HEK293 (cell line): Measurements from ENCODE around the gene PCDHA11.
"Not testable (repeated sequence)": the region's sequence is repeated elsewhere in the genome, so short reads cannot be mapped to it uniquely, and the experiment has no call there.

Source experiments
- CTCF ChIA-PET: fragments of 350-600 bp; formaldehyde crosslinking; extraction: SDS; loops from one replicate; lab custom pipeline; 2021; ENCODE audit warnings: antibody characterized with exemption; lab: Yijun Ruan, JAX
- POLR2A ChIA-PET: fragments of 300-600 bp; formaldehyde crosslinking; extraction: SDS; loops from one replicate; lab custom pipeline; 2020; ENCODE audit warnings: antibody characterized with exemption, inconsistent platforms; lab: Yijun Ruan, JAX
- H3K27ac ChIP-seq: fragments of 200-500 bp; sonication (Bioruptor generic); 2 replicates; pipeline ENCODE4 v1.5.1; 2014; ENCODE audit warnings: low read depth, low read length, control low read depth, inconsistent platforms; ENCODE audit errors: extremely low read depth
- H3K36me3 ChIP-seq, 2 experiments: fragments of 200-500 bp in 1 of 2; sonication (Bioruptor generic) in 1 of 2; 1 replicate in 1 of 2; 2 replicates in 1 of 2; pipeline ENCODE4 v1.5.1; 2014 to 2017; ENCODE audit warnings: inconsistent platforms in 2 of 2, low read length in 2 of 2; ENCODE audit not compliant: control insufficient read depth in 2 of 2, insufficient read depth in 1 of 2
- H3K4me1 ChIP-seq: fragments of 200-500 bp; sonication (Bioruptor generic); 2 replicates; pipeline ENCODE4 v1.5.1; 2014; ENCODE audit warnings: mild to moderate bottlenecking, low read length, inconsistent platforms; ENCODE audit not compliant: control insufficient read depth, insufficient read depth
- H3K4me3 ChIP-seq: 2 replicates; pipeline ENCODE4 v1.5.1; 2011; ENCODE audit warnings: low read depth, mild to moderate bottlenecking, control low read depth, low read length, moderate library complexity
- H3K9me3 ChIP-seq: fragments of 200-500 bp; sonication (Bioruptor generic); 2 replicates; pipeline ENCODE4 v1.5.1; 2014; ENCODE audit warnings: low read depth, low read length, inconsistent platforms; ENCODE audit not compliant: control insufficient read depth, insufficient read depth
- EGR2 ChIP-seq: fragments of 450-650 bp; formaldehyde crosslinking; IDR thresholded peaks from 2 replicates; pipeline ENCODE4 v1.5.1; 2016; ENCODE audit warnings: low read depth, missing biosample characterization, missing genetic modification characterization
- GLIS1 ChIP-seq: fragments of 450-650 bp; formaldehyde crosslinking; IDR thresholded peaks from 2 replicates; pipeline ENCODE4 v1.5.1; 2016; ENCODE audit warnings: missing biosample characterization, missing genetic modification characterization
- KLF8 ChIP-seq: fragments of 450-650 bp; formaldehyde crosslinking; IDR thresholded peaks from 2 replicates; pipeline ENCODE4 v1.5.1; 2016; ENCODE audit warnings: missing biosample characterization, missing genetic modification characterization
- REPIN1 ChIP-seq: fragments of 450-650 bp; formaldehyde crosslinking; IDR thresholded peaks from 2 replicates; pipeline ENCODE4 v1.5.1; 2017; ENCODE audit warnings: missing biosample characterization, missing genetic modification characterization, low read depth
- TRIM28 ChIP-seq: IDR thresholded peaks from 2 replicates; pipeline ENCODE4 v1.6.1; 2011; ENCODE audit warnings: low read length, control low read depth, borderline replicate concordance
- ZFHX2 ChIP-seq: fragments of 450-650 bp; formaldehyde crosslinking; conservative IDR thresholded peaks from 2 replicates; pipeline ENCODE4 v1.5.1; 2016; ENCODE audit warnings: missing biosample characterization, missing genetic modification characterization
- ZIC2 ChIP-seq: fragments of 450-650 bp; formaldehyde crosslinking; IDR thresholded peaks from 2 replicates; pipeline ENCODE4 v1.5.1; 2016; ENCODE audit warnings: missing biosample characterization, missing genetic modification characterization
- ZNF133 ChIP-seq: fragments of 450-650 bp; formaldehyde crosslinking; IDR thresholded peaks from 2 replicates; pipeline ENCODE4 v1.5.1; 2016; ENCODE audit warnings: missing biosample characterization, missing genetic modification characterization
- ZNF2 ChIP-seq: fragments of 450-650 bp; formaldehyde crosslinking; IDR thresholded peaks from 2 replicates; pipeline ENCODE4 v1.5.1; 2016; ENCODE audit warnings: missing biosample characterization, missing genetic modification characterization
- ZNF239 ChIP-seq: fragments of 450-650 bp; formaldehyde crosslinking; IDR thresholded peaks from 2 replicates; pipeline ENCODE4 v1.5.1; 2016; ENCODE audit warnings: missing biosample characterization, missing genetic modification characterization
- ZNF266 ChIP-seq: fragments of 450-650 bp; formaldehyde crosslinking; IDR thresholded peaks from 2 replicates; pipeline ENCODE4 v1.5.1; 2016; ENCODE audit warnings: missing biosample characterization, missing genetic modification characterization, low read depth
- ZNF341 ChIP-seq: fragments of 450-650 bp; formaldehyde crosslinking; IDR thresholded peaks from 2 replicates; pipeline ENCODE4; 2016; ENCODE audit warnings: low read depth, missing biosample characterization, missing genetic modification characterization
- ZNF473 ChIP-seq: fragments of 450-650 bp; formaldehyde crosslinking; IDR thresholded peaks from 2 replicates; pipeline ENCODE4 v1.5.1; 2017; ENCODE audit warnings: missing biosample characterization, missing genetic modification characterization
- ZNF48 ChIP-seq: fragments of 450-650 bp; formaldehyde crosslinking; IDR thresholded peaks from 2 replicates; pipeline ENCODE4 v1.5.1; 2016; ENCODE audit warnings: missing biosample characterization, missing genetic modification characterization
- ZNF658 ChIP-seq: fragments of 450-650 bp; formaldehyde crosslinking; IDR thresholded peaks from 2 replicates; pipeline ENCODE4; 2016; ENCODE audit warnings: missing biosample characterization, missing genetic modification characterization
- ZNF768 ChIP-seq: fragments of 450-650 bp; formaldehyde crosslinking; IDR thresholded peaks from 2 replicates; pipeline ENCODE4 v1.5.1; 2018; ENCODE audit warnings: missing biosample characterization, mild to moderate bottlenecking, missing genetic modification characterization
- ZXDB ChIP-seq: fragments of 450-650 bp; formaldehyde crosslinking; IDR thresholded peaks from 2 replicates; pipeline ENCODE4 v1.5.1; 2016; ENCODE audit warnings: missing biosample characterization, missing genetic modification characterization
- TF ChIP-seq, protein P1 (sequence below): fragments of 450-650 bp; formaldehyde crosslinking; IDR thresholded peaks from 2 replicates; pipeline ENCODE4 v1.5.1; 2016; ENCODE audit warnings: missing biosample characterization, missing genetic modification characterization
- TF ChIP-seq, protein P2 (sequence below): fragments of 450-650 bp; formaldehyde crosslinking; IDR thresholded peaks from 2 replicates; pipeline ENCODE4 v1.5.1; 2017; ENCODE audit warnings: missing biosample characterization, missing genetic modification characterization
- TF ChIP-seq, protein P3 (sequence below): fragments of 450-650 bp; formaldehyde crosslinking; IDR thresholded peaks from 2 replicates; pipeline ENCODE4 v1.5.1; 2016; ENCODE audit warnings: missing biosample characterization, missing genetic modification characterization
- TF ChIP-seq, protein P4 (sequence below): IDR thresholded peaks from 2 replicates; pipeline ENCODE4 v1.6.1; 2011; ENCODE audit warnings: mild to moderate bottlenecking, low read depth, low read length, borderline replicate concordance
- TF ChIP-seq, protein P5 (sequence below): fragments of 450-650 bp; formaldehyde crosslinking; IDR thresholded peaks from 2 replicates; pipeline ENCODE4 v1.5.1; 2016; ENCODE audit warnings: missing biosample characterization, missing genetic modification characterization

The PCDHA11 gene

DNA sequence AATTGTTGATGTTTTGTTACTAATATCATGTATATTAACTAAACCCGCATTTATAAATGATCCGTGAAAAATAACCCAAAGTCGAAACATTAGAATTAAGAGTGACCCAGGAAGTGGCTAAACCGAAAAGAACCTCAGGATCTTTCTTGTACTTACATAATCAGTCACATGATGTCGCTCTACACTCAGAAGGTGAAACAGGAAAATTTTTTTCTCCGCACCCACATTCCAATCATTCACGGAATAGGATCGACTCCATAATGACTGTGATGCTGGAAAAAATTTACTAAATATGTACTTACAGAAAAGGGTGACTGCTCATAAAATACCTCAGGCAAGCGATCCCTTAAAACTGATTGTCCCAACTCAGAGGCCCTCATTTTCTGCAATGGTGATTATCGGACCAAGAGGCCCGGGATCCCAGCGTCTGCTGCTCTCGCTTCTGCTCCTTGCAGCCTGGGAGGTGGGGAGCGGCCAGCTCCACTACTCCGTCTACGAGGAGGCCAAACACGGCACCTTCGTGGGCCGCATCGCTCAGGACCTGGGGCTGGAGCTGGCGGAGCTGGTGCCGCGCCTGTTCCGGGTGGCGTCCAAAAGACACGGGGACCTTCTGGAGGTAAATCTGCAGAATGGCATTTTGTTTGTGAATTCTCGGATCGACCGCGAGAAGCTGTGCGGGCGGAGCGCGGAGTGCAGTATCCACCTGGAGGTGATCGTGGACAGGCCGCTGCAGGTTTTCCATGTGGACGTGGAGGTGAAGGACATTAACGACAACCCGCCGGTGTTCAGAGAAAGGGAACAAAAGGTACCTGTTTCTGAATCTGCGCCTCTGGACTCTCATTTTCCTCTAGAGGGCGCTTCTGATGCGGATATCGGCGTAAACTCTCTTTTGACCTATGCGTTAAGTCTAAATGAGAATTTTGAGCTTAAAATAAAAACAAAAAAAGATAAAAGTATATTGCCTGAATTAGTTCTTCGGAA is 6.6 kb downstream of the PCDHA11 start, which contains the start of gene PCDHA12 (continued):
- TF ChIP-seq ZNF239 (tag by site-specific recombination) (no peak), ZNF266 (no peak), ZNF2 (tag by site-specific recombination) (no peak), ZNF133 (tag by site-specific recombination) (no peak), ZXDB (tag by site-specific recombination) (no peak), KLF8 (tag by site-specific recombination) (no peak), ZIC2 (tag by site-specific recombination) (no peak)
- TF ChIP-seq, protein P1, sequence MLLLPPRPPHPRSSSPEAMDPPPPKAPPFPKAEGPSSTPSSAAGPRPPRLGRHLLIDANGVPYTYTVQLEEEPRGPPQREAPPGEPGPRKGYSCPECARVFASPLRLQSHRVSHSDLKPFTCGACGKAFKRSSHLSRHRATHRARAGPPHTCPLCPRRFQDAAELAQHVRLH: no peak

DNA sequence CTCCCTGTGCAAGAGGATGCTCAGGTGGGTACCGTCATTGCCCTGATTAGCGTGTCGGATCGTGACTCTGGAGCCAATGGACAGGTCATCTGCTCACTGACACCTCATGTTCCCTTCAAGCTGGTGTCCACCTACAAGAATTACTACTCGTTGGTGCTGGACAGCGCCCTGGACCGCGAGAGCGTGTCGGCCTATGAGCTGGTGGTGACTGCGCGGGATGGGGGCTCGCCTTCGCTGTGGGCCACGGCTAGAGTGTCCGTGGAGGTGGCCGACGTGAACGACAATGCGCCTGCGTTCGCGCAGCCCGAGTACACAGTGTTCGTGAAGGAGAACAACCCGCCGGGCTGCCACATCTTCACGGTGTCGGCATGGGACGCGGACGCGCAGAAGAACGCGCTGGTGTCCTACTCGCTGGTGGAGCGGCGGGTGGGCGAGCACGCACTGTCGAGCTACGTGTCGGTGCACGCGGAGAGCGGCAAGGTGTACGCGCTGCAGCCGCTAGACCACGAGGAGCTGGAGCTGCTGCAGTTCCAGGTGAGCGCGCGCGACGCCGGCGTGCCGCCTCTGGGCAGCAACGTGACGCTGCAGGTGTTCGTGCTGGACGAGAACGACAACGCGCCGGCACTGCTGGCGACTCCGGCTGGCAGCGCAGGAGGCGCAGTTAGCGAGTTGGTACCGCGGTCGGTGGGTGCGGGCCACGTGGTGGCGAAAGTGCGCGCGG is 7.9 kb downstream of the PCDHA11 start:
- POLR2A ChIA-PET: not testable (repeated sequence)

DNA sequence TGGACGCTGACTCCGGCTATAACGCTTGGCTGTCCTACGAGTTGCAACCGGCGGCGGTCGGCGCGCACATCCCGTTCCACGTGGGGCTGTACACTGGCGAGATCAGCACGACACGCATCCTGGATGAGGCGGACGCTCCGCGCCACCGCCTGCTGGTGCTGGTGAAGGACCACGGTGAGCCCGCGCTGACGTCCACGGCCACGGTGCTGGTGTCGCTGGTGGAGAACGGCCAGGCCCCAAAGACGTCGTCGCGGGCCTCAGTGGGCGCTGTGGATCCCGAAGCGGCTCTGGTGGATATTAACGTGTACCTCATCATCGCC is 8.5 kb downstream of the PCDHA11 start:
- no peak overlapping the region for H3K27ac ChIP-seq
- no peaks in the 10 kb centered on the region for H3K9me3 ChIP-seq
- no peak overlapping the region for H3K4me3 ChIP-seq
- no peaks in the 10 kb centered on the region for H3K4me1 ChIP-seq
- no peaks in the 10 kb centered on the region for H3K36me3 ChIP-seq
- POLR2A ChIA-PET: no interaction called here
- CTCF ChIA-PET: no interaction called here
- TF ChIP-seq, protein P2, sequence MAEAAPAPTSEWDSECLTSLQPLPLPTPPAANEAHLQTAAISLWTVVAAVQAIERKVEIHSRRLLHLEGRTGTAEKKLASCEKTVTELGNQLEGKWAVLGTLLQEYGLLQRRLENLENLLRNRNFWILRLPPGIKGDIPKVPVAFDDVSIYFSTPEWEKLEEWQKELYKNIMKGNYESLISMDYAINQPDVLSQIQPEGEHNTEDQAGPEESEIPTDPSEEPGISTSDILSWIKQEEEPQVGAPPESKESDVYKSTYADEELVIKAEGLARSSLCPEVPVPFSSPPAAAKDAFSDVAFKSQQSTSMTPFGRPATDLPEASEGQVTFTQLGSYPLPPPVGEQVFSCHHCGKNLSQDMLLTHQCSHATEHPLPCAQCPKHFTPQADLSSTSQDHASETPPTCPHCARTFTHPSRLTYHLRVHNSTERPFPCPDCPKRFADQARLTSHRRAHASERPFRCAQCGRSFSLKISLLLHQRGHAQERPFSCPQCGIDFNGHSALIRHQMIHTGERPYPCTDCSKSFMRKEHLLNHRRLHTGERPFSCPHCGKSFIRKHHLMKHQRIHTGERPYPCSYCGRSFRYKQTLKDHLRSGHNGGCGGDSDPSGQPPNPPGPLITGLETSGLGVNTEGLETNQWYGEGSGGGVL (tag by site-specific recombination): no peak
- TF ChIP-seq, protein P3, sequence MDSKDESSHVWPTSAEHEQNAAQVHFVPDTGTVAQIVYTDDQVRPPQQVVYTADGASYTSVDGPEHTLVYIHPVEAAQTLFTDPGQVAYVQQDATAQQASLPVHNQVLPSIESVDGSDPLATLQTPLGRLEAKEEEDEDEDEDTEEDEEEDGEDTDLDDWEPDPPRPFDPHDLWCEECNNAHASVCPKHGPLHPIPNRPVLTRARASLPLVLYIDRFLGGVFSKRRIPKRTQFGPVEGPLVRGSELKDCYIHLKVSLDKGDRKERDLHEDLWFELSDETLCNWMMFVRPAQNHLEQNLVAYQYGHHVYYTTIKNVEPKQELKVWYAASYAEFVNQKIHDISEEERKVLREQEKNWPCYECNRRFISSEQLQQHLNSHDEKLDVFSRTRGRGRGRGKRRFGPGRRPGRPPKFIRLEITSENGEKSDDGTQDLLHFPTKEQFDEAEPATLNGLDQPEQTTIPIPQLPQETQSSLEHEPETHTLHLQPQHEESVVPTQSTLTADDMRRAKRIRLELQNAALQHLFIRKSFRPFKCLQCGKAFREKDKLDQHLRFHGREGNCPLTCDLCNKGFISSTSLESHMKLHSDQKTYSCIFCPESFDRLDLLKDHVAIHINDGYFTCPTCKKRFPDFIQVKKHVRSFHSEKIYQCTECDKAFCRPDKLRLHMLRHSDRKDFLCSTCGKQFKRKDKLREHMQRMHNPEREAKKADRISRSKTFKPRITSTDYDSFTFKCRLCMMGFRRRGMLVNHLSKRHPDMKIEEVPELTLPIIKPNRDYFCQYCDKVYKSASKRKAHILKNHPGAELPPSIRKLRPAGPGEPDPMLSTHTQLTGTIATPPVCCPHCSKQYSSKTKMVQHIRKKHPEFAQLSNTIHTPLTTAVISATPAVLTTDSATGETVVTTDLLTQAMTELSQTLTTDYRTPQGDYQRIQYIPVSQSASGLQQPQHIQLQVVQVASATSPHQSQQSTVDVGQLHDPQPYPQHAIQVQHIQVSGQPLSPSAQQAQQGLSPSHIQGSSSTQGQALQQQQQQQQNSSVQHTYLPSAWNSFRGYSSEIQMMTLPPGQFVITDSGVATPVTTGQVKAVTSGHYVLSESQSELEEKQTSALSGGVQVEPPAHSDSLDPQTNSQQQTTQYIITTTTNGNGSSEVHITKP: no peak
- no peak for TF ChIP-seq ZFHX2 (tag by site-specific recombination)
- TF ChIP-seq, protein P4, sequence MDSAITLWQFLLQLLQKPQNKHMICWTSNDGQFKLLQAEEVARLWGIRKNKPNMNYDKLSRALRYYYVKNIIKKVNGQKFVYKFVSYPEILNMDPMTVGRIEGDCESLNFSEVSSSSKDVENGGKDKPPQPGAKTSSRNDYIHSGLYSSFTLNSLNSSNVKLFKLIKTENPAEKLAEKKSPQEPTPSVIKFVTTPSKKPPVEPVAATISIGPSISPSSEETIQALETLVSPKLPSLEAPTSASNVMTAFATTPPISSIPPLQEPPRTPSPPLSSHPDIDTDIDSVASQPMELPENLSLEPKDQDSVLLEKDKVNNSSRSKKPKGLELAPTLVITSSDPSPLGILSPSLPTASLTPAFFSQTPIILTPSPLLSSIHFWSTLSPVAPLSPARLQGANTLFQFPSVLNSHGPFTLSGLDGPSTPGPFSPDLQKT: no peak
- TF ChIP-seq REPIN1 (tag by site-specific recombination): no peak
- TF ChIP-seq ZNF473 (tag by site-specific recombination): no peak
- TF ChIP-seq TRIM28: no peak
- no peak for TF ChIP-seq ZXDB (tag by site-specific recombination)
- TF ChIP-seq, protein P5, sequence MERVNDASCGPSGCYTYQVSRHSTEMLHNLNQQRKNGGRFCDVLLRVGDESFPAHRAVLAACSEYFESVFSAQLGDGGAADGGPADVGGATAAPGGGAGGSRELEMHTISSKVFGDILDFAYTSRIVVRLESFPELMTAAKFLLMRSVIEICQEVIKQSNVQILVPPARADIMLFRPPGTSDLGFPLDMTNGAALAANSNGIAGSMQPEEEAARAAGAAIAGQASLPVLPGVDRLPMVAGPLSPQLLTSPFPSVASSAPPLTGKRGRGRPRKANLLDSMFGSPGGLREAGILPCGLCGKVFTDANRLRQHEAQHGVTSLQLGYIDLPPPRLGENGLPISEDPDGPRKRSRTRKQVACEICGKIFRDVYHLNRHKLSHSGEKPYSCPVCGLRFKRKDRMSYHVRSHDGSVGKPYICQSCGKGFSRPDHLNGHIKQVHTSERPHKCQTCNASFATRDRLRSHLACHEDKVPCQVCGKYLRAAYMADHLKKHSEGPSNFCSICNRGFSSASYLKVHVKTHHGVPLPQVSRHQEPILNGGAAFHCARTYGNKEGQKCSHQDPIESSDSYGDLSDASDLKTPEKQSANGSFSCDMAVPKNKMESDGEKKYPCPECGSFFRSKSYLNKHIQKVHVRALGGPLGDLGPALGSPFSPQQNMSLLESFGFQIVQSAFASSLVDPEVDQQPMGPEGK (tag by site-specific recombination): no peak
- TF ChIP-seq EGR2: no peak
- TF ChIP-seq ZNF768: no peak
- no peak for TF ChIP-seq ZNF658 (tag by site-specific recombination)
- TF ChIP-seq ZNF341: no peak
- TF ChIP-seq GLIS1 (tag by site-specific recombination): no peak
- no peak for TF ChIP-seq ZNF48

More for the DNA sequence above, 7.9 kb downstream of the PCDHA11 start:
- H3K27ac ChIP-seq, H3K4me3 ChIP-seq, H3K9me3 ChIP-seq, H3K4me1 ChIP-seq, H3K36me3 ChIP-seq: not testable (repeated sequence)
- CTCF ChIA-PET: interaction anchor here (0.6 to 1.6 kb wide), 3 partner anchors 20 to 164 kb away, joined by 4 to 10 read pairs (median 6); partner anchors contain the start of gene PCDHA10
